Hepatocyte (in vitro differentiated cells): ENCODE measurements around the gene BARX2.

Experiments used
- EZH2 ChIP-seq: fragments of 200-600 bp; sonication (generic); IDR thresholded peaks from 2 replicates; pipeline ENCODE4 v1.6.1; 2016; ENCODE audit warnings: antibody characterized with exemption, mild to moderate bottlenecking, borderline replicate concordance
- EZH2phosphoT487 ChIP-seq: fragments of 200-600 bp; sonication (generic); IDR thresholded peaks from one replicate; pipeline ENCODE4 v1.6.1; 2018; ENCODE audit warnings: antibody characterized with exemption, mild to moderate bottlenecking, low read depth, moderate library complexity; ENCODE audit not compliant: unreplicated experiment, severe bottlenecking
- TF ChIP-seq, protein P1 (sequence below): fragments of 200-600 bp; sonication (generic); IDR thresholded peaks from 2 replicates; pipeline ENCODE4 v1.5.1; 2016; ENCODE audit warnings: antibody characterized with exemption, mild to moderate bottlenecking; ENCODE audit not compliant: poor library complexity

GRCh38 chr11:129331871-129332274, 43.8 kb upstream of the BARX2 start:
- TF ChIP-seq, protein P1, sequence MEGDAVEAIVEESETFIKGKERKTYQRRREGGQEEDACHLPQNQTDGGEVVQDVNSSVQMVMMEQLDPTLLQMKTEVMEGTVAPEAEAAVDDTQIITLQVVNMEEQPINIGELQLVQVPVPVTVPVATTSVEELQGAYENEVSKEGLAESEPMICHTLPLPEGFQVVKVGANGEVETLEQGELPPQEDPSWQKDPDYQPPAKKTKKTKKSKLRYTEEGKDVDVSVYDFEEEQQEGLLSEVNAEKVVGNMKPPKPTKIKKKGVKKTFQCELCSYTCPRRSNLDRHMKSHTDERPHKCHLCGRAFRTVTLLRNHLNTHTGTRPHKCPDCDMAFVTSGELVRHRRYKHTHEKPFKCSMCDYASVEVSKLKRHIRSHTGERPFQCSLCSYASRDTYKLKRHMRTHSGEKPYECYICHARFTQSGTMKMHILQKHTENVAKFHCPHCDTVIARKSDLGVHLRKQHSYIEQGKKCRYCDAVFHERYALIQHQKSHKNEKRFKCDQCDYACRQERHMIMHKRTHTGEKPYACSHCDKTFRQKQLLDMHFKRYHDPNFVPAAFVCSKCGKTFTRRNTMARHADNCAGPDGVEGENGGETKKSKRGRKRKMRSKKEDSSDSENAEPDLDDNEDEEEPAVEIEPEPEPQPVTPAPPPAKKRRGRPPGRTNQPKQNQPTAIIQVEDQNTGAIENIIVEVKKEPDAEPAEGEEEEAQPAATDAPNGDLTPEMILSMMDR, result peak; percentile 97
- TF ChIP-seq EZH2 (no peak), EZH2phosphoT487 (no peak)
